D721Med (cell line): ENCODE data around the gene SCN3A.

Experiments
- DNase-seq: peaks from one replicate; pipeline ENCODE4 v3.0.0; 2011; ENCODE audit warnings: low spot score; ENCODE audit not compliant: insufficient read length
- FAIRE-seq: peaks from 2 replicates; lab custom pipeline; 2011; peaks lifted over from hg19 to GRCh38; lab: Jason Lieb, UNC
- CTCF ChIP-seq: IDR thresholded peaks from 2 replicates; pipeline ENCODE4 v1.5.1; 2012; ENCODE audit warnings: mild to moderate bottlenecking, control low read depth; ENCODE audit not compliant: insufficient read depth; ENCODE audit errors: missing control alignments

The SCN3A gene

GRCh38 chr2:165203689-165204559 lies at the start of gene SCN3A:
SCN3A (minus strand) TSS chr2:165204050; CDS start chr2:165176394, 27,656 bp downstream.
- FAIRE-seq (peak; percentile 78), DNase-seq (no peak)
- TF ChIP-seq CTCF = peak; percentile 92

- FAIRE-seq (peak; percentile 21), DNase-seq (no peak)
- TF ChIP-seq CTCF = no peak
Measured at GRCh38 chr2:165253178-165253577, 49.3 kb upstream of the SCN3A start.

- TF ChIP-seq CTCF = no peak
- DNase-seq (no peak), FAIRE-seq (no peak)
Measured at GRCh38 chr2:165251366-165251765, 47.5 kb upstream of the SCN3A start.

- FAIRE-seq (no peak), DNase-seq (no peak)
- no peak for TF ChIP-seq CTCF
Measured at GRCh38 chr2:165248238-165248637, 44.4 kb upstream of the SCN3A start.

GRCh38 chr2:165245081-165245793 lies 41.4 kb upstream of the SCN3A start:
- no peak for DNase-seq
- FAIRE-seq = no peak
- no peak for TF ChIP-seq CTCF

GRCh38 chr2:165240916-165241315 lies 37.1 kb upstream of the SCN3A start:
- DNase-seq = no peak
- FAIRE-seq = no peak
- TF ChIP-seq CTCF = no peak
